T-helper 9 cell (primary cell): Measurements from ENCODE around the gene RNU7-1.

Experiments
- DNase-seq: peaks from one replicate; pipeline ENCODE4 v3.0.0-alpha.2; 2020

Gene RNU7-1

GRCh38 chr12:6919588-6919987, 24.0 kb upstream of the RNU7-1 start:
- DNase-seq, result no peak

- no peak for DNase-seq
Observed at GRCh38 chr12:6921539-6921938, 22.1 kb upstream of the RNU7-1 start.

DNA sequence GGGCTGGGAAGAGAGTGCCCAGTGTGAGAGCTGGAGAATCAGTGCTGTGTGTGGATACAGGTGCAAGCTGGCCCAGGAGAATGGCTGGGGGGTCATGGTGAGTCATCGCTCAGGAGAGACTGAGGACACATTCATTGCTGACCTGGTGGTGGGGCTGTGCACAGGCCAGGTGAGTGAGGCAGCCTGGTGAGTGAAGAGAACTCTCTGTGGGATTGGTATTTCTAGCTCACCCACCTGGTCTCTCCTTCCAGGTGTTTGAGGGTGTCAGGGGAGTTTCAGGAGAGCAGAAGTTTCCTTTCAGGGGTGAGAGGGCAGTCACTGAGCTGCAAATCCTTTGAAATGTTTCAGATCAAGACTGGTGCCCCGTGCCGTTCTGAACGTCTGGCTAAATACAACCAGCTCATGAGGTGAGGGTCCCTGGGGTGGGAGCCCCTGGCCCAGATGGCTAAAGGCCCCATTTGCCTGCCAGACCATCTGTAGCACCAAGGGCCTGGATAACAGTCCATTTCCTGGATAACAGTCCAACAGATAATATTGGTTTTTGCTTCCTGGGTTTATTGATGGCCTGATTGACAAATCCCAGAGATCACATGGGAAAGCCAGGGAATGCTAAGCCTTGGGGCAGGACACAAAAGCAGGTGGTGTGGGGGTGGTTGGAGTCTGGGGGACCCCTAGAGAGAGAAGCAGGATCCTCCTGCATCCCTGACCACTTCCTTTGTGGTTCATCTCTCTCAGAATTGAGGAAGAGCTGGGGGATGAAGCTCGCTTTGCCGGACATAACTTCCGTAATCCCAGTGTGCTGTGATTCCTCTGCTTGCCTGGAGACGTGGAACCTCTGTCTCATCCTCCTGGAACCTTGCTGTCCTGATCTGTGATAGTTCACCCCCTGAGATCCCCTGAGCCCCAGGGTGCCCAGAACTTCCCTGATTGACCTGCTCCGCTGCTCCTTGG, 21.3 kb upstream of the RNU7-1 start:
- no peak for DNase-seq

GRCh38 chr12:6923003-6923732, 20.4 kb upstream of the RNU7-1 start:
- no peak for DNase-seq

- no peak for DNase-seq
Observed at GRCh38 chr12:6923851-6924250, 19.8 kb upstream of the RNU7-1 start.

- DNase-seq, result no peak
Observed at GRCh38 chr12:6925239-6925539, 18.4 kb upstream of the RNU7-1 start.

GRCh38 chr12:6925540-6926279, 17.9 kb upstream of the RNU7-1 start:
- DNase-seq, result no peak

- peak; percentile 46 for DNase-seq
Observed at GRCh38 chr12:6927379-6928021, 16.1 kb upstream of the RNU7-1 start, which contains the start of gene ATN1. ATN1 (plus strand) TSS chr12:6927959; CDS start chr12:6934002, 6,043 bp downstream.

- DNase-seq, result peak; percentile 20
Observed at GRCh38 chr12:6928022-6928702, 15.5 kb upstream of the RNU7-1 start.

DNA sequence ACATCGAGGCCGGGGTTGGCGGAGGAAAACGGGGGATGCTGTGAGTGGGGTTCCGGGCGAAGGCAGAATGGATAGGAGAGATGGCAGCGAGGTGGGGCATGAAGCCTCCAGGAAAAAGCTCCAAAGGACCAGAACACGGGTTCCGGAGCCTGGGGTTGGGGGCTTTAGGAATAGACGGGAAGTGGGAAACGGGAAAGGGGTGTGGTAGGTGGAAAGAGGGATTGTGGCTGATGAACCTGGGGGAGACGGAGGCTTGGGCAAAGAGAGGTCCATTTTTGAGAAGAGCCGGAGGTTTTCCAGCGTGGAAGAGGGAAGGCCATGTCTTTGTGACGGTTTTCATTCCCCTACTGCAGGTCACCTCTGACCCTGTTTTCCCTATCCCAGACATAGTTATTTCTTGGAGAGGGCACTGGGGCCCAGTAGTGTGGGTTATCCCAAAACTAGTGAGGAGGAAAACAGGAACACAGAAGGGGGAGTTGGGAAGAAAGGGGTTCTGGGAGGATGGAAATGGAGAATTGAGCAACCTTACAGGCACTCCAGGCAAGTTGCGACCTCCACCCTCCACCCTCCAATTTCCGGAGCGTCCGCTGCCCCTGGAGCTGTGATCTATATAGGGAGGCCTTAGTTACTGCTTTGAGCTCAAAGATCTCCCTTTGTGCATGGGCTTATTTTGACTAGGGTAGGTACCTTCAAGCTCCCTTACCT, 14.8 kb upstream of the RNU7-1 start:
- no peak for DNase-seq

DNA sequence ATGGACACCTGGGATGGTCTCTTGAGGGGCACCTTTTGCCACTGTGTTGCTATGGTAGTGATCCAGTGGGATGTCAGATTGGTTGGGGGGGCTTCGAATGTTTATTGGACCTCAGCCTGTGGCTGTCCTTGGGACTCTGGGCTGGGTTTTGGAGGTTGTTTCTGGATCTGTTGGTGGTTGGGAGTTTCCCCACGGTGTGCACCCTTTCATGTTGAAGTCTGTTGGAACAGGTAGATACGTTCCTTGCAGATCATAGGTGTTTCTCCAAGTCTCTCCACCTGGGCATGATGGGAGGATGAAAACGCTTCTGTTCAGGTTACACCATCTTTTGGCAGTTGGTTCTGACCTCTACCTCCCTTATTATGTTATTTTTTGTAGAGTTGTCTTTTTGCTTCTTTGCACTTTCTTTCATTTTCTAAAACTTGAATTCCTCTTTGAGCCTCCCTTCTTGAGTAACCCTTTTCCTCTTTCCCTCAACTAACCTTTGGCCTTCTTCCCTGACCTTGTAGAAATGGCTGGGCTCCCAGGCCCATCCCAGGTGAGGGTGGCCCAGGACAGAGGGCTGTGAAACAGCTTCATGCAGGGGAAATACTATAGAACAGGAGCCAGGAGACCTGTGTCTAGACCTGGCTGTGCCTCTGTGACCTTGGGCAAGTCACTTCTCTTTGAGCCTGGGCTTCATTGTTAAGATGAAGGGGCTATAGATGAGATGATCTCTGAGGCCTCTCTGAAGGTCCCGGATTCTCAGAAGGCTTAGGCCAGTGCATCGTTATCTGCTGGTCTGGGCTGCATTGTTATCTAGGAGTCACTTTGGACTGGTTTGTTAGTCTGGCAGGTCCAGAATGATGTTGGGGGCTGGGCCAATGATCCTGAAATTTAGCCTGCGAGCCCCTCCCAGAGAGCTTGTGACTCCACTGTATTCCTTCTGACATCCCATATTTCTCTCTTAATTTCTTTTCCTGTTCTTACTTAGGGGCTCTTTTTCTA, 13.9 kb upstream of the RNU7-1 start:
- DNase-seq, result no peak

DNA sequence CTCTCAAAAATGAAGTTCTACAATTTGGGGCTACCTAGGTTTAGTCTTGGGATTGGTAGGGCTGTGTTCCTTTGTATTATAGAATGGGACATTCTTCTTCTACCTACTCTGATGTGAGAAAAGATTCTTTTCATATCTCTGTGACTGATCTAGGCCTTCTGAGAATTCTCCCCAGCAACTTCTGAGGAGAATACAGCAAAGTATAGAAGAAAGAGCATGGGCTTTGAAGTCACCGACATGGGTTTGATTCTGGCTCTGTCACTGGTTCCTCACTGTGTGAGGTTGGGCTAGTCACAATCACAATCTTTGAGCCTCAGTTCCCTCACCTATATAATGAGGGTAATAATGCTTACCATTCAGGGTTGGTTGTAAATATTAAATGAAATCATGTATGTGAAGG, 10.8 kb upstream of the RNU7-1 start:
- DNase-seq, result no peak

DNA sequence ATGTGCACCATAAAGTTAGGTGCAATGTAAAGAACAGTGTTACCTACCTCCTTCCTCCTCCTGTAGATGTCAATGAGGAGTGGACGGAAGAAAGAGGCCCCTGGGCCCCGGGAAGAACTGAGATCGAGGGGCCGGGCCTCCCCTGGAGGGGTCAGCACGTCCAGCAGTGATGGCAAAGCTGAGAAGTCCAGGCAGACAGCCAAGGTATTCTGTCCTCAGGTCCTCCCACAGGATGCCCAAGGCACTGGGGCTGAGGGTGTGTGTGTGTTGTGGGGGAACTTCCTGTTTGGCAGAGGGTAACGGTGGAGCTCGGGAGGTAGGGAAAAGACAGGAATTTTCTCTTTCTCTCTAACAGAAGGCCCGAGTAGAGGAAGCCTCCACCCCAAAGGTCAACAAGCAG, 9.5 kb upstream of the RNU7-1 start:
- DNase-seq, result no peak

GRCh38 chr12:6935371-6936193, 8.0 kb upstream of the RNU7-1 start:
- no peak for DNase-seq

DNA sequence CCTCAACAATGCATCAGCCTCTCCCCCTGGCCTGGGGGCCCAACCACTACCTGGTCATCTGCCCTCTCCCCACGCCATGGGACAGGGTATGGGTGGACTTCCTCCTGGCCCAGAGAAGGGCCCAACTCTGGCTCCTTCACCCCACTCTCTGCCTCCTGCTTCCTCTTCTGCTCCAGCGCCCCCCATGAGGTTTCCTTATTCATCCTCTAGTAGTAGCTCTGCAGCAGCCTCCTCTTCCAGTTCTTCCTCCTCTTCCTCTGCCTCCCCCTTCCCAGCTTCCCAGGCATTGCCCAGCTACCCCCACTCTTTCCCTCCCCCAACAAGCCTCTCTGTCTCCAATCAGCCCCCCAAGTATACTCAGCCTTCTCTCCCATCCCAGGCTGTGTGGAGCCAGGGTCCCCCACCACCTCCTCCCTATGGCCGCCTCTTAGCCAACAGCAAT, 7.4 kb upstream of the RNU7-1 start:
- no peak for DNase-seq

DNA sequence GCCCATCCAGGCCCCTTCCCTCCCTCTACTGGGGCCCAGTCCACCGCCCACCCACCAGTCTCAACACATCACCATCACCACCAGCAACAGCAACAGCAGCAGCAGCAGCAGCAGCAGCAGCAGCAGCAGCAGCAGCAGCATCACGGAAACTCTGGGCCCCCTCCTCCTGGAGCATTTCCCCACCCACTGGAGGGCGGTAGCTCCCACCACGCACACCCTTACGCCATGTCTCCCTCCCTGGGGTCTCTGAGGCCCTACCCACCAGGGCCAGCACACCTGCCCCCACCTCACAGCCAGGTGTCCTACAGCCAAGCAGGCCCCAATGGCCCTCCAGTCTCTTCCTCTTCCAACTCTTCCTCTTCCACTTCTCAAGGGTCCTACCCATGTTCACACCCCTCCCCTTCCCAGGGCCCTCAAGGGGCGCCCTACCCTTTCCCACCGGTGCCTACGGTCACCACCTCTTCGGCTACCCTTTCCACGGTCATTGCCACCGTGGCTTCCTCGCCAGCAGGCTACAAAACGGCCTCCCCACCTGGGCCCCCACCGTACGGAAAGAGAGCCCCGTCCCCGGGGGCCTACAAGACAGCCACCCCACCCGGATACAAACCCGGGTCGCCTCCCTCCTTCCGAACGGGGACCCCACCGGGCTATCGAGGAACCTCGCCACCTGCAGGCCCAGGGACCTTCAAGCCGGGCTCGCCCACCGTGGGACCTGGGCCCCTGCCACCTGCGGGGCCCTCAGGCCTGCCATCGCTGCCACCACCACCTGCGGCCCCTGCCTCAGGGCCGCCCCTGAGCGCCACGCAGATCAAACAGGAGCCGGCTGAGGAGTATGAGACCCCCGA, 6.8 kb upstream of the RNU7-1 start:
- DNase-seq, result no peak

GRCh38 chr12:6937481-6938352, 5.9 kb upstream of the RNU7-1 start:
- DNase-seq, result peak; percentile 86
